KOPT-K1 (cell line): ENCODE results near the gene CYP4A11.
"Not testable (repeated sequence)": the region's sequence is repeated elsewhere in the genome, so short reads cannot be mapped to it uniquely, and the experiment has no call there.

ENCODE experiments used
- H3K27ac ChIP-seq: fragments of 200-600 bp; sonication (generic); 2 replicates; pipeline ENCODE4 v1.5.1; 2016; ENCODE audit warnings: antibody characterized with exemption, mild to moderate bottlenecking, low read depth, low read length; ENCODE audit not compliant: poor library complexity, severe bottlenecking
- H3K36me3 ChIP-seq: fragments of 200-600 bp; sonication (generic); 2 replicates; pipeline ENCODE4 v1.5.1; 2017; ENCODE audit warnings: antibody characterized with exemption, mild to moderate bottlenecking, low read length, moderate library complexity; ENCODE audit not compliant: insufficient read depth
- H3K9me3 ChIP-seq: fragments of 200-600 bp; sonication (generic); 2 replicates; pipeline ENCODE4 v1.5.1; 2017; ENCODE audit warnings: antibody characterized with exemption, low read length, mild to moderate bottlenecking; ENCODE audit not compliant: insufficient read depth, poor library complexity, severe bottlenecking

CYP4A11 gene

GRCh38 chr1:46940307-46940706, 969 bp downstream of the CYP4A11 start:
- Histone ChIP-seq H3K36me3 (no peaks in the 10 kb centered on the region), H3K9me3 (no peaks in the 10 kb centered on the region), H3K27ac (no peak overlapping the region)

- H3K36me3 ChIP-seq: no peaks in the 10 kb centered on the region
- H3K27ac ChIP-seq: no peak overlapping the region
- no peaks in the 10 kb centered on the region for H3K9me3 ChIP-seq
These were observed 4.0 kb downstream of the CYP4A11 start for GRCh38 chr1:46937270-46937669.

- H3K27ac ChIP-seq: no peak overlapping the region
- no peaks in the 10 kb centered on the region for H3K36me3 ChIP-seq
- H3K9me3 ChIP-seq: no peaks in the 10 kb centered on the region
These were observed 4.5 kb downstream of the CYP4A11 start for GRCh38 chr1:46936788-46937187.

GRCh38 chr1:46934852-46935251, 6.4 kb downstream of the CYP4A11 start:
- H3K36me3 ChIP-seq, H3K9me3 ChIP-seq, H3K27ac ChIP-seq: not testable (repeated sequence)

- H3K27ac ChIP-seq, H3K36me3 ChIP-seq, H3K9me3 ChIP-seq: not testable (repeated sequence)
These were observed 9.3 kb downstream of the CYP4A11 start for GRCh38 chr1:46932020-46932419.

- Histone ChIP-seq H3K9me3 (no peaks in the 10 kb centered on the region), H3K36me3 (no peaks in the 10 kb centered on the region), H3K27ac (no peak overlapping the region)
These were observed 10.1 kb downstream of the CYP4A11 start for GRCh38 chr1:46931151-46931550.

- Histone ChIP-seq H3K36me3 (no peaks in the 10 kb centered on the region), H3K27ac (no peak overlapping the region), H3K9me3 (no peaks in the 10 kb centered on the region)
These were observed 13.9 kb downstream of the CYP4A11 start for GRCh38 chr1:46927249-46927835.

- Histone ChIP-seq H3K36me3 (no peaks in the 10 kb centered on the region), H3K27ac (no peak overlapping the region), H3K9me3 (peaks cover 11% of the 10 kb centered on the region)
These were observed 30.5 kb downstream of the CYP4A11 start for GRCh38 chr1:46910790-46911189.

GRCh38 chr1:46903481-46903880, 37.8 kb downstream of the CYP4A11 start:
- H3K36me3 ChIP-seq: no peaks in the 10 kb centered on the region
- H3K9me3 ChIP-seq: peaks cover 11% of the 10 kb centered on the region
- H3K27ac ChIP-seq: no peak overlapping the region

- H3K27ac ChIP-seq: no peak overlapping the region
- H3K9me3 ChIP-seq: no peaks in the 10 kb centered on the region
- H3K36me3 ChIP-seq: no peaks in the 10 kb centered on the region
These were observed 40.9 kb downstream of the CYP4A11 start for GRCh38 chr1:46900401-46900800.

GRCh38 chr1:46881656-46882055, 59.6 kb downstream of the CYP4A11 start:
- not testable (repeated sequence) for H3K9me3 ChIP-seq, H3K27ac ChIP-seq, H3K36me3 ChIP-seq
